Keratinocyte (primary cell): ENCODE data around the gene PSG5. TPM values are rescaled to one million over a fixed set of nuclear protein-coding genes. Genes with fewer than 3 reads are reported as not detected.
A peak's percentile ranks its signal among the peaks of the same experiment; 100 is the strongest.
"Not testable (repeated sequence)": the region's sequence is repeated elsewhere in the genome, so short reads cannot be mapped to it uniquely, and the experiment has no call there.

Experiments
- DNase-seq: peaks from one replicate; pipeline ENCODE4 v3.0.0-alpha.2; 2011; ENCODE audit warnings: low read depth, missing footprints, low spot score
- FAIRE-seq: peaks from 2 replicates; lab custom pipeline; 2011; peaks lifted over from hg19 to GRCh38; lab: Jason Lieb, UNC
- H2AFZ ChIP-seq: 2 replicates; pipeline ENCODE4 v1.6.0; 2012; ENCODE audit warnings: low read length, control low read depth, inconsistent platforms; ENCODE audit not compliant: control insufficient read depth
- H3K27ac ChIP-seq: 2 replicates; pipeline ENCODE4 v1.5.1; 2011; ENCODE audit warnings: low read length; ENCODE audit not compliant: control insufficient read depth, insufficient read depth
- H3K27me3 ChIP-seq: 3 replicates; pipeline ENCODE4 v1.6.0; 2011; ENCODE audit warnings: low read length; ENCODE audit not compliant: control insufficient read depth, insufficient read depth; ENCODE audit errors: extremely low read depth
- H3K36me3 ChIP-seq, 2 experiments: 2 replicates in 1 of 2; 3 replicates in 1 of 2; pipeline ENCODE4 v1.5.1; 2011; ENCODE audit warnings: low read length in 2 of 2, mild to moderate bottlenecking in 1 of 2; ENCODE audit not compliant: control insufficient read depth in 2 of 2, insufficient read depth in 2 of 2; ENCODE audit errors: extremely low read depth in 1 of 2
- H3K4me1 ChIP-seq: 3 replicates; pipeline ENCODE4 v1.5.1; 2011; ENCODE audit warnings: low read length; ENCODE audit not compliant: control insufficient read depth, insufficient read depth; ENCODE audit errors: extremely low read depth
- H3K4me2 ChIP-seq: 3 replicates; pipeline ENCODE4 v1.6.0; 2011; ENCODE audit warnings: low read depth, low read length; ENCODE audit not compliant: control insufficient read depth, insufficient read depth; ENCODE audit errors: extremely low read depth
- H3K4me3 ChIP-seq, 3 experiments: fragments of 200-600 bp in 1 of 3; sonication (generic) in 1 of 3; 2 replicates in 2 of 3; 3 replicates in 1 of 3; pipeline ENCODE4 v1.5.1; 2011 to 2016; ENCODE audit warnings: low read length in 3 of 3, mild to moderate bottlenecking in 3 of 3, control low read depth in 2 of 3, inconsistent platforms in 1 of 3, low read depth in 1 of 3, mixed read lengths in 1 of 3, mixed run types in 1 of 3, moderate library complexity in 1 of 3; ENCODE audit not compliant: control insufficient read depth in 2 of 3, insufficient read depth in 2 of 3; ENCODE audit errors: extremely low read depth in 1 of 3
- H3K79me2 ChIP-seq: 2 replicates; pipeline ENCODE4 v1.6.0; 2012; ENCODE audit warnings: low read length; ENCODE audit not compliant: control insufficient read depth, insufficient read depth
- H3K9ac ChIP-seq: 3 replicates; pipeline ENCODE4 v1.6.0; 2011; ENCODE audit warnings: low read length; ENCODE audit not compliant: control insufficient read depth, insufficient read depth; ENCODE audit errors: extremely low read depth
- H3K9me1 ChIP-seq: 3 replicates; pipeline ENCODE4 v1.6.0; 2011; ENCODE audit warnings: low read length; ENCODE audit not compliant: control insufficient read depth, insufficient read depth; ENCODE audit errors: extremely low read depth
- H3K9me3 ChIP-seq: 2 replicates; pipeline ENCODE4 v1.5.1; 2012; ENCODE audit warnings: low read depth, low read length; ENCODE audit not compliant: control insufficient read depth
- H4K20me1 ChIP-seq: 3 replicates; pipeline ENCODE4 v1.6.0; 2011; ENCODE audit warnings: low read length; ENCODE audit not compliant: control insufficient read depth, insufficient read depth; ENCODE audit errors: extremely low read depth
- CTCF ChIP-seq, 3 experiments: IDR thresholded peaks in 1 of 3; conservative IDR thresholded peaks in 1 of 3; optimal IDR thresholded peaks in 1 of 3; 2 replicates in 2 of 3; 3 replicates in 1 of 3; pipeline versions ENCODE3 to v1.5.1; 2011; ENCODE audit warnings: low read length in 3 of 3, mild to moderate bottlenecking in 3 of 3, moderate library complexity in 2 of 3, control low read depth in 1 of 3, inconsistent platforms in 1 of 3; ENCODE audit not compliant: insufficient read depth in 2 of 3; ENCODE audit errors: extremely low read depth in 1 of 3
- EZH2 ChIP-seq: IDR thresholded peaks from one replicate; pipeline ENCODE4 v1.6.1; 2012; ENCODE audit warnings: inconsistent platforms, mild to moderate bottlenecking, low read length, moderate library complexity
- dilution Hi-C: fragments of 300-500 bp; cut with MboI; formaldehyde crosslinking; loops from one replicate; pipeline ENCODE4 v1.7.0; 2020; ENCODE audit warnings: low sequenced_read_pairs; ENCODE audit not compliant: extremely low pct_ligation_motif_present
- polyA plus RNA-seq, 5 experiments: library from polyadenylated mRNA; depleted of rRNA in 3 of 5; stranded (reverse) in 3 of 5; stranded (forward) in 1 of 5; unstranded in 1 of 5; fragments of >200 nt; gene quantifications; 1 replicate in 1 of 5; 2 replicates in 3 of 5; 3 replicates in 1 of 5; pipeline versions ENCODE4 v1.2.1 to v1.2.3, GENCODE V29; 2011 to 2012; ENCODE audit warnings: missing spikeins in 2 of 5, low read depth in 1 of 5, low replicate concordance in 1 of 5

Gene PSG5
- polyA plus RNA-seq, 1 donor (not counting 4 experiments of a cell fraction or from before 2014, with no cell fraction given) = 5.2 TPM

- Histone ChIP-seq H3K4me3 (no peak overlapping the region), H3K9ac (no peak overlapping the region), H3K4me1 (peaks cover 55% of the 10 kb centered on the region), H3K79me2 (no peaks in the 10 kb centered on the region), H2AFZ (no peak overlapping the region), H3K36me3 (no peaks in the 10 kb centered on the region), H3K9me3 (no peaks in the 10 kb centered on the region), H3K4me2 (no peak overlapping the region), H3K9me1 (no peaks in the 10 kb centered on the region), H3K27ac (no peak overlapping the region), H3K27me3 (no peaks in the 10 kb centered on the region), H4K20me1 (no peaks in the 10 kb centered on the region)
- no peak for TF ChIP-seq EZH2
- peak; percentile 33 to 49 (median 38) for TF ChIP-seq CTCF (optimal IDR thresholded peaks at IDR 0.05 in 1 of 3, IDR thresholded peaks at IDR 0.05 in 1 of 3, conservative IDR thresholded peaks at IDR 0.05 in 1 of 3; ENCODE audit: extremely low read depth in 1 of 3, insufficient read depth in 2 of 3, low read length in 3 of 3)
- FAIRE-seq (peak; percentile 13), DNase-seq (no peak)
- dilution Hi-C loops = no loop called here
Measured at GRCh38 chr19:43124360-43124759, 62.0 kb downstream of the PSG5 start.

- peak; percentile 95 for FAIRE-seq
- peak; percentile 50 for DNase-seq
- H3K36me3 ChIP-seq, dilution Hi-C loops, H3K79me2 ChIP-seq, H3K9me1 ChIP-seq, H3K27me3 ChIP-seq, H2AFZ ChIP-seq, H4K20me1 ChIP-seq, H3K9me3 ChIP-seq: not testable (repeated sequence)
- Histone ChIP-seq H3K9ac (peak overlapping the region; percentile 37), H3K27ac (peak overlapping the region; percentile 75), H3K4me3 (peak overlapping the region in 1 of 3 experiments; percentile 32), H3K4me1 (peaks cover 32% of the 10 kb centered on the region), H3K4me2 (peak overlapping the region; percentile 65)
Measured at GRCh38 chr19:43120433-43121026, 65.8 kb downstream of the PSG5 start.

GRCh38 chr19:43119526-43119925 is 66.8 kb downstream of the PSG5 start:
- H3K9me1 ChIP-seq, H3K36me3 ChIP-seq, H3K79me2 ChIP-seq, DNase-seq, H3K4me3 ChIP-seq, dilution Hi-C loops, H4K20me1 ChIP-seq, H3K9me3 ChIP-seq, H3K27me3 ChIP-seq: not testable (repeated sequence)
- H3K27ac ChIP-seq = peak overlapping the region; percentile 75
- peak overlapping the region; percentile 28 for H3K9ac ChIP-seq
- peaks cover 32% of the 10 kb centered on the region for H3K4me1 ChIP-seq
- peak; percentile 83 for FAIRE-seq
- peak overlapping the region; percentile 65 for H3K4me2 ChIP-seq
- peak overlapping the region; percentile 33 for H2AFZ ChIP-seq

Other genes starting within 250 kb of the PSG5 start
- gene PSG7, start 249.3 kb downstream of the PSG5 start, polyA plus RNA-seq = 0.04 TPM in 1 of 3 replicates, not detected in the others
- gene PSG11, start 160.1 kb downstream of the PSG5 start, polyA plus RNA-seq = 0.03 TPM in 1 of 3 replicates, not detected in the others
- 0.09 to 0.17 TPM (median 0.14 TPM) in 3 replicates for gene PSG2, start 103.8 kb downstream of the PSG5 start, polyA plus RNA-seq
- gene PSG4, start 19.1 kb upstream of the PSG5 start, polyA plus RNA-seq = 0.10 to 0.27 TPM (median 0.15 TPM) in 3 replicates
- gene PSG9, start 83.0 kb upstream of the PSG5 start, polyA plus RNA-seq = 0.10 to 0.22 TPM (median 0.14 TPM) in 3 replicates
- gene CD177, start 167.2 kb upstream of the PSG5 start, polyA plus RNA-seq = 1.1 to 1.7 TPM (median 1.2 TPM) in 3 replicates
- gene TEX101, start 228.4 kb upstream of the PSG5 start, polyA plus RNA-seq = 0.18 TPM in 1 of 3 replicates, not detected in the others